ENCODE data around the gene RGS13. TPM values are rescaled to one million over a fixed set of nuclear protein-coding genes. Genes with fewer than 3 reads are reported as not detected.

RGS13 gene
- total and polyA plus RNA-seq, 10 of the 15 experiments (the other 5 are each of a cell fraction or from before 2014, with no cell fraction given) = 0.23 to 16.0 (median 0.36) TPM; not detected in 1

- TF ChIP-seq MXI1 (IDR thresholded peaks at IDR 0.05; ENCODE audit: low read depth, low read length) = no peak
- no peak for TF ChIP-seq STAT3 (IDR thresholded peaks at IDR 0.05; ENCODE audit: low read depth, low read length)
- no peak for TF ChIP-seq BHLHE40 (IDR thresholded peaks at IDR 0.05; ENCODE audit: borderline replicate concordance in 1 of 2, low read depth in 2 of 2, low read length in 1 of 2)
- TF ChIP-seq HDGF (IDR thresholded peaks at IDR 0.05) = no peak
- no peak for TF ChIP-seq SREBF2 (IDR thresholded peaks at IDR 0.05; ENCODE audit: low read length)
- no peak for TF ChIP-seq NFYB (IDR thresholded peaks at IDR 0.05; ENCODE audit: insufficient read depth, low read depth, low read length)
- TF ChIP-seq FOS (IDR thresholded peaks at IDR 0.05; ENCODE audit: borderline replicate concordance, extremely low read depth, insufficient read length) = no peak
- no peak for TF ChIP-seq HSF1 (IDR thresholded peaks at IDR 0.05; ENCODE audit: low read depth, low read length)
- TF ChIP-seq CREB1 (IDR thresholded peaks at IDR 0.05; ENCODE audit: low read depth) = no peak
- no peak for TF ChIP-seq RB1 (IDR thresholded peaks at IDR 0.05; ENCODE audit: borderline replicate concordance)
- TF ChIP-seq TCF12 (IDR thresholded peaks at IDR 0.05; ENCODE audit: low read depth, low read length) = no peak
Observed at GRCh38 chr1:192630521-192631287, 5.2 kb upstream of the RGS13 start (continued).

- no TSS peak for BruUV-seq (replicated peaks)
- ChIA-PET CTCF (interaction anchor here (0.6 to 2.4 kb wide), 4 partner anchors 21 to 1840 kb away, joined by 3 to 8 read pairs (median 4); no protein-coding TSS in a partner anchor), SMC1A (ENCODE audit: uncharacterized antibody, unreplicated experiment) (interaction anchor here (0.8 to 3.5 kb wide), 4 partner anchors 9 to 176 kb away, joined by 3 to 13 read pairs (median 3); no protein-coding TSS in a partner anchor), POLR2A (no interaction called here), RAD21 (ENCODE audit: unreplicated experiment) (no interaction called here)
- FAIRE-seq (no peak), ATAC-seq (no peak), DNase-seq (ENCODE audit: low read depth, low spot score) (no peak)
- Histone ChIP-seq H3K9me3 (replicated peaks; ENCODE audit: control insufficient read depth, insufficient read depth, low read length) (no peaks in the 10 kb centered on the region), H3K4me2 (ENCODE audit: control insufficient read depth, insufficient read depth) (no peak overlapping the region), H3K4me3 (no peak overlapping the region), H2AFZ (ENCODE audit: control insufficient read depth, low read depth, low read length) (no peak overlapping the region), H3K36me3 (ENCODE audit: control insufficient read depth in 2 of 2, insufficient read depth in 2 of 2, low read length in 1 of 2) (no peaks in the 10 kb centered on the region; a peak in 1 of 4 replicates), H3K27ac (ENCODE audit: control insufficient read depth, insufficient read depth) (no peak overlapping the region), H4K20me1 (ENCODE audit: control insufficient read depth, insufficient read depth) (no peaks in the 10 kb centered on the region), H3K79me2 (ENCODE audit: control insufficient read depth, insufficient read depth, low read length) (no peaks in the 10 kb centered on the region), H3K9ac (ENCODE audit: control insufficient read depth, insufficient read depth, low read length) (no peak overlapping the region), H3K27me3 (replicated peaks in 1 of 2; ENCODE audit: control insufficient read depth in 2 of 2, insufficient read depth in 2 of 2, low read length in 1 of 2) (peaks cover 0 to 5% of the 10 kb centered on the region in 2 experiments; a peak in 2 of 4 replicates), H3K4me1 (ENCODE audit: control insufficient read depth, insufficient read depth, low read length) (no peaks in the 10 kb centered on the region)
- TF ChIP-seq NBN (IDR thresholded peaks at IDR 0.05) (no peak), ESRRA (IDR thresholded peaks at IDR 0.05; ENCODE audit: low read length) (no peak), SP1 (IDR thresholded peaks at IDR 0.05; ENCODE audit: low read depth, low read length) (no peak), FOS (IDR thresholded peaks at IDR 0.05; ENCODE audit: borderline replicate concordance, extremely low read depth, insufficient read length) (no peak), TCF3 (IDR thresholded peaks at IDR 0.05; ENCODE audit: borderline replicate concordance, insufficient read depth, low read depth, low read length) (no peak), POLR2AphosphoS5 (IDR thresholded peaks at IDR 0.05; ENCODE audit: low read length) (no peak), CREM (IDR thresholded peaks at IDR 0.05; ENCODE audit: low read depth) (no peak), ATF2 (IDR thresholded peaks at IDR 0.05; ENCODE audit: low read length) (no peak), ATF3 (IDR thresholded peaks at IDR 0.05; ENCODE audit: borderline replicate concordance, extremely low read depth, low read depth, low read length) (no peak), RAD51 (IDR thresholded peaks at IDR 0.05) (no peak), NFIC (IDR thresholded peaks at IDR 0.05; ENCODE audit: low read depth, low read length) (no peak), BRCA1 (IDR thresholded peaks at IDR 0.05; ENCODE audit: low read depth, low read length) (no peak)
- in situ Hi-C loops (cut with MboI) = no loop called here
- intact Hi-C loops (cut with micrococcal nuclease; ENCODE audit: unreplicated experiment) = no loop called here
Observed at GRCh38 chr1:192631749-192632148, 4.2 kb upstream of the RGS13 start.
